H1 (cell line): ENCODE data around the gene SCG5.

Source experiments
- BCL11A ChIP-seq, 2 experiments: IDR thresholded peaks; one replicate each; pipeline ENCODE4 v1.6.1; 2011; ENCODE audit warnings: low read depth in 2 of 2, low read length in 2 of 2, mild to moderate bottlenecking in 2 of 2
- CTCF ChIP-seq, 3 experiments: IDR thresholded peaks; 1 replicate in 2 of 3; 2 replicates in 1 of 3; pipeline versions ENCODE4 v1.5.1 to v1.6.1; 2011; ENCODE audit warnings: low read length in 3 of 3, mild to moderate bottlenecking in 3 of 3, inconsistent platforms in 2 of 3, low read depth in 1 of 3, moderate library complexity in 1 of 3; ENCODE audit not compliant: insufficient read depth in 1 of 3; ENCODE audit errors: control extremely low read depth in 1 of 3
- EP300 ChIP-seq, 2 experiments: IDR thresholded peaks; 1 replicate in 1 of 2; 2 replicates in 1 of 2; pipeline ENCODE4 v1.6.1; 2011 to 2012; ENCODE audit warnings: low read depth in 2 of 2, low read length in 2 of 2, mild to moderate bottlenecking in 2 of 2, borderline replicate concordance in 1 of 2, inconsistent platforms in 1 of 2, moderate library complexity in 1 of 2
- HDAC2 ChIP-seq, 2 experiments: fragments of 300-600 bp in 1 of 2; sonication (generic) in 1 of 2; IDR thresholded peaks; 2 replicates each; pipeline ENCODE4 v1.6.1; 2011 to 2012; ENCODE audit warnings: low read depth in 2 of 2, low read length in 2 of 2, mild to moderate bottlenecking in 2 of 2, moderate library complexity in 2 of 2, borderline replicate concordance in 1 of 2, inconsistent platforms in 1 of 2
- HDAC6 ChIP-seq: IDR thresholded peaks from one replicate; pipeline ENCODE4 v1.7.1; 2012; ENCODE audit warnings: low read depth, mild to moderate bottlenecking, inconsistent platforms, low read length, moderate library complexity
- MAX ChIP-seq: IDR thresholded peaks from 2 replicates; pipeline ENCODE4 v1.6.1; 2012; ENCODE audit warnings: inconsistent platforms
- POLR2A ChIP-seq, 2 experiments: IDR thresholded peaks; 1 replicate in 1 of 2; 2 replicates in 1 of 2; pipeline ENCODE4 v1.6.1; 2011; ENCODE audit warnings: low read depth in 2 of 2, low read length in 2 of 2, mild to moderate bottlenecking in 2 of 2; ENCODE audit errors: control extremely low read depth in 1 of 2
- POLR2AphosphoS5 ChIP-seq: IDR thresholded peaks from 2 replicates; pipeline ENCODE4 v1.6.1; 2011; ENCODE audit warnings: low read depth, low read length
- TBP ChIP-seq: IDR thresholded peaks from 2 replicates; pipeline ENCODE4 v1.6.1; 2011; ENCODE audit warnings: low read depth, low read length, improper control_type of control experiment

GRCh38 chr15:32735989-32736700 lies 94.6 kb downstream of the SCG5 start:
- TF ChIP-seq CTCF (IDR thresholded peaks at IDR 0.05; ENCODE audit: control extremely low read depth in 1 of 3, insufficient read depth in 1 of 3, low read depth in 1 of 3, low read length in 3 of 3) = no peak
- no peak for TF ChIP-seq MAX
- no peak for TF ChIP-seq POLR2A (IDR thresholded peaks at IDR 0.05; ENCODE audit: control extremely low read depth in 1 of 2, low read depth in 2 of 2, low read length in 2 of 2)
- no peak for TF ChIP-seq TBP
- no peak for TF ChIP-seq HDAC2 (IDR thresholded peaks at IDR 0.05; ENCODE audit: borderline replicate concordance in 1 of 2, low read depth in 2 of 2, low read length in 2 of 2)
- no peak for TF ChIP-seq EP300 (IDR thresholded peaks at IDR 0.05; ENCODE audit: borderline replicate concordance in 1 of 2, low read depth in 2 of 2, low read length in 2 of 2)
- no peak for TF ChIP-seq HDAC6
- no peak for TF ChIP-seq POLR2AphosphoS5
- TF ChIP-seq BCL11A (IDR thresholded peaks at IDR 0.05; ENCODE audit: low read depth in 2 of 2, low read length in 2 of 2) = no peak
